Measurements from ENCODE around the gene AUTS2. TPM values are rescaled to one million over a fixed set of nuclear protein-coding genes. Genes with fewer than 3 reads are reported as not detected.

AUTS2 gene
- total RNA-seq, 1 experiment from 2014 or later: 50.0 TPM

DNA sequence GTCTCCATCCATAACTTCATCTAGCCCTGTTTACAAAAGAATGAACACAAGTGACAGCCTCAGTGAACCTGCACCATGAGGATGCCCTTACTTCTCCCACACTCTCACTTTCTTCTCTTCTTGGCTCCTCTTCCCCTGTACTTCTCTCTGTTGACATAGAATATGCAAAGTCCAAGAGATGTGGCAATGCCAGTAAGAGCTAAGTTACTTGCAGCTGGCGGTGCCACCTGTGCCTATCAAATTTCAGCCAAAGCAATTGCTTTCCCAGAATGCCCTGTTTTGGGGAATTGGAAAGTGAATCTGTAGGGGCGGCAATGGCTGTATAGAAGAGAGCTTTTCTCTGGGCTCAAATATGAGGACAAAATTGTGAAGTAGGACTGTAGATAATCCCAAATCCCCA is 557.8 kb downstream of the AUTS2 start (continued):
- TF ChIP-seq, protein P1, sequence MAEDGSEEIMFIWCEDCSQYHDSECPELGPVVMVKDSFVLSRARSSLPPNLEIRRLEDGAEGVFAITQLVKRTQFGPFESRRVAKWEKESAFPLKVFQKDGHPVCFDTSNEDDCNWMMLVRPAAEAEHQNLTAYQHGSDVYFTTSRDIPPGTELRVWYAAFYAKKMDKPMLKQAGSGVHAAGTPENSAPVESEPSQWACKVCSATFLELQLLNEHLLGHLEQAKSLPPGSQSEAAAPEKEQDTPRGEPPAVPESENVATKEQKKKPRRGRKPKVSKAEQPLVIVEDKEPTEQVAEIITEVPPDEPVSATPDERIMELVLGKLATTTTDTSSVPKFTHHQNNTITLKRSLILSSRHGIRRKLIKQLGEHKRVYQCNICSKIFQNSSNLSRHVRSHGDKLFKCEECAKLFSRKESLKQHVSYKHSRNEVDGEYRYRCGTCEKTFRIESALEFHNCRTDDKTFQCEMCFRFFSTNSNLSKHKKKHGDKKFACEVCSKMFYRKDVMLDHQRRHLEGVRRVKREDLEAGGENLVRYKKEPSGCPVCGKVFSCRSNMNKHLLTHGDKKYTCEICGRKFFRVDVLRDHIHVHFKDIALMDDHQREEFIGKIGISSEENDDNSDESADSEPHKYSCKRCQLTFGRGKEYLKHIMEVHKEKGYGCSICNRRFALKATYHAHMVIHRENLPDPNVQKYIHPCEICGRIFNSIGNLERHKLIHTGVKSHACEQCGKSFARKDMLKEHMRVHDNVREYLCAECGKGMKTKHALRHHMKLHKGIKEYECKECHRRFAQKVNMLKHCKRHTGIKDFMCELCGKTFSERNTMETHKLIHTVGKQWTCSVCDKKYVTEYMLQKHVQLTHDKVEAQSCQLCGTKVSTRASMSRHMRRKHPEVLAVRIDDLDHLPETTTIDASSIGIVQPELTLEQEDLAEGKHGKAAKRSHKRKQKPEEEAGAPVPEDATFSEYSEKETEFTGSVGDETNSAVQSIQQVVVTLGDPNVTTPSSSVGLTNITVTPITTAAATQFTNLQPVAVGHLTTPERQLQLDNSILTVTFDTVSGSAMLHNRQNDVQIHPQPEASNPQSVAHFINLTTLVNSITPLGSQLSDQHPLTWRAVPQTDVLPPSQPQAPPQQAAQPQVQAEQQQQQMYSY (CRISPR knock-in tag; IDR thresholded peaks at IDR 0.05): no peak
- TF ChIP-seq ELF4 (CRISPR knock-in tag; IDR thresholded peaks at IDR 0.05; ENCODE audit: low read depth) (no peak), NFE2L1 (CRISPR knock-in tag; IDR thresholded peaks at IDR 0.05) (no peak)
- TF ChIP-seq, protein P2, sequence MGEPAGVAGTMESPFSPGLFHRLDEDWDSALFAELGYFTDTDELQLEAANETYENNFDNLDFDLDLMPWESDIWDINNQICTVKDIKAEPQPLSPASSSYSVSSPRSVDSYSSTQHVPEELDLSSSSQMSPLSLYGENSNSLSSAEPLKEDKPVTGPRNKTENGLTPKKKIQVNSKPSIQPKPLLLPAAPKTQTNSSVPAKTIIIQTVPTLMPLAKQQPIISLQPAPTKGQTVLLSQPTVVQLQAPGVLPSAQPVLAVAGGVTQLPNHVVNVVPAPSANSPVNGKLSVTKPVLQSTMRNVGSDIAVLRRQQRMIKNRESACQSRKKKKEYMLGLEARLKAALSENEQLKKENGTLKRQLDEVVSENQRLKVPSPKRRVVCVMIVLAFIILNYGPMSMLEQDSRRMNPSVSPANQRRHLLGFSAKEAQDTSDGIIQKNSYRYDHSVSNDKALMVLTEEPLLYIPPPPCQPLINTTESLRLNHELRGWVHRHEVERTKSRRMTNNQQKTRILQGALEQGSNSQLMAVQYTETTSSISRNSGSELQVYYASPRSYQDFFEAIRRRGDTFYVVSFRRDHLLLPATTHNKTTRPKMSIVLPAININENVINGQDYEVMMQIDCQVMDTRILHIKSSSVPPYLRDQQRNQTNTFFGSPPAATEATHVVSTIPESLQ (CRISPR knock-in tag; IDR thresholded peaks at IDR 0.05): no peak
- TF ChIP-seq, protein P3, sequence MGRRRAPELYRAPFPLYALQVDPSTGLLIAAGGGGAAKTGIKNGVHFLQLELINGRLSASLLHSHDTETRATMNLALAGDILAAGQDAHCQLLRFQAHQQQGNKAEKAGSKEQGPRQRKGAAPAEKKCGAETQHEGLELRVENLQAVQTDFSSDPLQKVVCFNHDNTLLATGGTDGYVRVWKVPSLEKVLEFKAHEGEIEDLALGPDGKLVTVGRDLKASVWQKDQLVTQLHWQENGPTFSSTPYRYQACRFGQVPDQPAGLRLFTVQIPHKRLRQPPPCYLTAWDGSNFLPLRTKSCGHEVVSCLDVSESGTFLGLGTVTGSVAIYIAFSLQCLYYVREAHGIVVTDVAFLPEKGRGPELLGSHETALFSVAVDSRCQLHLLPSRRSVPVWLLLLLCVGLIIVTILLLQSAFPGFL (CRISPR knock-in tag; IDR thresholded peaks at IDR 0.05; ENCODE audit: borderline replicate concordance): no peak

DNA sequence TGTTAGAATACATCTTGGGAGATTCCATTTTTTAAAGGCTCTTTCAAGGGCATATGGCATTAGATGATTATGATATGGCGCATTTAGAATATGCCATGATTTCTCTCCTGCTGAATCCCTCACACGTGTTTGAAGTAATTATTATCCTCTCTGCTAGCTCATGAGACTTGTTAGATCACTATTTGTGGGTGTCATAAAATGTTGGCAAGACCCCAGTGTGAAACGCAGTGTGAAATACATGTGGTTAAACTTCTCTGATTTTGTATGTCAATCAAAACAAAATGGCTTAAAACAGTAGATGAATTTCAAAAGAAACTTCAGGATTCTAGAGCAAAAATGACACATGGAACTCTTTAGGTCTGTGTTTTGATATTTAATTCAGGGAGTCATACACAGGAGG is 560.8 kb downstream of the AUTS2 start:
- ATAC-seq (no peak), DNase-seq (ENCODE audit: low spot score) (no peak)
- peaks cover 9% of the 10 kb centered on the region; the same call in 1 of the 2 replicates for H3K27me3 Mint-ChIP-seq (ENCODE audit: low read depth)
- POLR2A ChIA-PET: no interaction called here
- H3K27ac Mint-ChIP-seq: no peak overlapping the region
- TF ChIP-seq ETV6 (CRISPR knock-in tag; IDR thresholded peaks at IDR 0.05): no peak
- TF ChIP-seq, protein P4, sequence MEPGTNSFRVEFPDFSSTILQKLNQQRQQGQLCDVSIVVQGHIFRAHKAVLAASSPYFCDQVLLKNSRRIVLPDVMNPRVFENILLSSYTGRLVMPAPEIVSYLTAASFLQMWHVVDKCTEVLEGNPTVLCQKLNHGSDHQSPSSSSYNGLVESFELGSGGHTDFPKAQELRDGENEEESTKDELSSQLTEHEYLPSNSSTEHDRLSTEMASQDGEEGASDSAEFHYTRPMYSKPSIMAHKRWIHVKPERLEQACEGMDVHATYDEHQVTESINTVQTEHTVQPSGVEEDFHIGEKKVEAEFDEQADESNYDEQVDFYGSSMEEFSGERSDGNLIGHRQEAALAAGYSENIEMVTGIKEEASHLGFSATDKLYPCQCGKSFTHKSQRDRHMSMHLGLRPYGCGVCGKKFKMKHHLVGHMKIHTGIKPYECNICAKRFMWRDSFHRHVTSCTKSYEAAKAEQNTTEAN (CRISPR knock-in tag; IDR thresholded peaks at IDR 0.05): no peak
- no peak for TF ChIP-seq NR1H2 (CRISPR knock-in tag; IDR thresholded peaks at IDR 0.05)
- TF ChIP-seq, protein P5, sequence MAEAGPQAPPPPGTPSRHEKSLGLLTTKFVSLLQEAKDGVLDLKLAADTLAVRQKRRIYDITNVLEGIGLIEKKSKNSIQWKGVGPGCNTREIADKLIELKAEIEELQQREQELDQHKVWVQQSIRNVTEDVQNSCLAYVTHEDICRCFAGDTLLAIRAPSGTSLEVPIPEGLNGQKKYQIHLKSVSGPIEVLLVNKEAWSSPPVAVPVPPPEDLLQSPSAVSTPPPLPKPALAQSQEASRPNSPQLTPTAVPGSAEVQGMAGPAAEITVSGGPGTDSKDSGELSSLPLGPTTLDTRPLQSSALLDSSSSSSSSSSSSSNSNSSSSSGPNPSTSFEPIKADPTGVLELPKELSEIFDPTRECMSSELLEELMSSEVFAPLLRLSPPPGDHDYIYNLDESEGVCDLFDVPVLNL (CRISPR knock-in tag; IDR thresholded peaks at IDR 0.05; ENCODE audit: borderline replicate concordance, low read depth): no peak
- TF ChIP-seq ZNF671 (CRISPR knock-in tag; IDR thresholded peaks at IDR 0.05): no peak
- no peak for TF ChIP-seq GRHL2 (CRISPR knock-in tag; IDR thresholded peaks at IDR 0.05; ENCODE audit: insufficient replicate concordance, severe bottlenecking)
- TF ChIP-seq, protein P6, sequence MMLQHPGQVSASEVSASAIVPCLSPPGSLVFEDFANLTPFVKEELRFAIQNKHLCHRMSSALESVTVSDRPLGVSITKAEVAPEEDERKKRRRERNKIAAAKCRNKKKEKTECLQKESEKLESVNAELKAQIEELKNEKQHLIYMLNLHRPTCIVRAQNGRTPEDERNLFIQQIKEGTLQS (CRISPR knock-in tag; conservative IDR thresholded peaks at IDR 0.05): no peak
- TF ChIP-seq NR3C1 (CRISPR knock-in tag; conservative IDR thresholded peaks at IDR 0.05; ENCODE audit: low read depth): no peak
- no peak for TF ChIP-seq SP1 (CRISPR knock-in tag; conservative IDR thresholded peaks at IDR 0.05)
- TF ChIP-seq, protein P7, sequence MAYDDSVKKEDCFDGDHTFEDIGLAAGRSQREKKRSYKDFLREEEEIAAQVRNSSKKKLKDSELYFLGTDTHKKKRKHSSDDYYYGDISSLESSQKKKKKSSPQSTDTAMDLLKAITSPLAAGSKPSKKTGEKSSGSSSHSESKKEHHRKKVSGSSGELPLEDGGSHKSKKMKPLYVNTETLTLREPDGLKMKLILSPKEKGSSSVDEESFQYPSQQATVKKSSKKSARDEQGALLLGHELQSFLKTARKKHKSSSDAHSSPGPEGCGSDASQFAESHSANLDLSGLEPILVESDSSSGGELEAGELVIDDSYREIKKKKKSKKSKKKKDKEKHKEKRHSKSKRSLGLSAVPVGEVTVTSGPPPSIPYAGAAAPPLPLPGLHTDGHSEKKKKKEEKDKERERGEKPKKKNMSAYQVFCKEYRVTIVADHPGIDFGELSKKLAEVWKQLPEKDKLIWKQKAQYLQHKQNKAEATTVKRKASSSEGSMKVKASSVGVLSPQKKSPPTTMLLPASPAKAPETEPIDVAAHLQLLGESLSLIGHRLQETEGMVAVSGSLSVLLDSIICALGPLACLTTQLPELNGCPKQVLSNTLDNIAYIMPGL (CRISPR knock-in tag; IDR thresholded peaks at IDR 0.05): no peak
- TF ChIP-seq, protein P8, sequence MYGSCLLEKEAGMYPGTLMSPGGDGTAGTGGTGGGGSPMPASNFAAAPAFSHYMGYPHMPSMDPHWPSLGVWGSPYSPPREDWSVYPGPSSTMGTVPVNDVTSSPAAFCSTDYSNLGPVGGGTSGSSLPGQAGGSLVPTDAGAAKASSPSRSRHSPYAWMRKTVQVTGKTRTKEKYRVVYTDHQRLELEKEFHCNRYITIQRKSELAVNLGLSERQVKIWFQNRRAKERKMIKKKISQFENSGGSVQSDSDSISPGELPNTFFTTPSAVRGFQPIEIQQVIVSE (CRISPR knock-in tag; IDR thresholded peaks at IDR 0.05; ENCODE audit: borderline replicate concordance): no peak
- CTCF ChIA-PET: no interaction called here
- no peaks in the 10 kb centered on the region for H3K36me3 Mint-ChIP-seq
- H3K4me3 Mint-ChIP-seq: no peak overlapping the region
- H3K9me3 Mint-ChIP-seq: no peaks in the 10 kb centered on the region
- H3K4me1 Mint-ChIP-seq: peaks cover 25% of the 10 kb centered on the region
